ENCODE results near the gene FHL3.

- TF ChIP-seq CTCF (IDR thresholded peaks at IDR 0.05) = no peak
- TF ChIP-seq POLR2A (IDR thresholded peaks at IDR 0.05) = no peak
These were observed 58.0 kb downstream of the FHL3 start for GRCh38 chr1:37947364-37947763.
